ENCODE measurements around the gene TIPIN.

GRCh38 chr15:66291816-66292570 is 64.5 kb downstream of the TIPIN start:
- no peak for TF ChIP-seq CTCF (IDR thresholded peaks at IDR 0.05)
- TF ChIP-seq POLR2A (IDR thresholded peaks at IDR 0.05), result no peak

Measured in gastroesophageal sphincter (tissue), 3 donors.